GM12878 (cell line): Measurements from ENCODE around the gene ITIH1. TPM values are rescaled to one million over a fixed set of nuclear protein-coding genes. Genes with fewer than 3 reads are reported as not detected.

Experiments used
- ATAC-seq: fragments of 200-7000 bp; cut with Tn5 transposase; 3 replicates; pipeline ENCODE4 v1.9.1; 2020; ENCODE audit warnings: mild to moderate bottlenecking, moderate library complexity
- BruUV-seq: library from RNA; stranded (reverse); fragments of 400-500 nt; replicated peaks from 2 replicates; lab custom pipeline; 2021; lab: Mats Ljungman, UMichigan
- CTCF ChIA-PET: fragments of 300-600 bp; sonication (Branson Sonifier 250); formaldehyde crosslinking; extraction: SDS; loops from one replicate; lab custom pipeline; 2021; ENCODE audit warnings: inconsistent platforms; lab: Yijun Ruan, JAX
- POLR2A ChIA-PET: fragments of 350-600 bp; formaldehyde crosslinking; extraction: SDS; loops from one replicate; lab custom pipeline; 2021; ENCODE audit warnings: inconsistent platforms; lab: Charles Lee
- RAD21 ChIA-PET: fragments of 300-600 bp; sonication (Branson Sonifier 250); formaldehyde crosslinking; loops from one replicate; lab custom pipeline; 2023; ENCODE audit warnings: antibody characterized with exemption; ENCODE audit not compliant: unreplicated experiment; lab: Charles Lee
- SMC1A ChIA-PET: fragments of 300-600 bp; sonication (Branson Sonifier 250); formaldehyde crosslinking; loops from one replicate; lab custom pipeline; 2023; ENCODE audit not compliant: unreplicated experiment, uncharacterized antibody; lab: Charles Lee
- DNase-seq: peaks from one replicate; pipeline ENCODE4 v3.0.0-alpha.2; 2011; ENCODE audit warnings: low read depth, low spot score
- FAIRE-seq: peaks from 3 replicates; lab custom pipeline; 2011; peaks lifted over from hg19 to GRCh38; lab: Jason Lieb, UNC
- H2AFZ ChIP-seq: 2 replicates; pipeline ENCODE4 v1.6.0; 2011; ENCODE audit warnings: low read depth, low read length, control low read depth; ENCODE audit not compliant: control insufficient read depth
- H3K27ac ChIP-seq: 2 replicates; pipeline ENCODE4 v1.5.1; 2011; ENCODE audit warnings: control low read depth; ENCODE audit not compliant: control insufficient read depth, insufficient read depth
- H3K27me3 ChIP-seq, 2 experiments: replicated peaks in 1 of 2; 2 replicates each; pipeline versions ENCODE4 v1.6.0 to v1.6.1; 2011; ENCODE audit warnings: low read length in 1 of 2; ENCODE audit not compliant: control insufficient read depth in 2 of 2, insufficient read depth in 2 of 2
- H3K36me3 ChIP-seq, 2 experiments: 2 replicates each; pipeline ENCODE4 v1.5.1; 2011; ENCODE audit warnings: low read length in 1 of 2; ENCODE audit not compliant: control insufficient read depth in 2 of 2, insufficient read depth in 2 of 2
- H3K4me1 ChIP-seq: 2 replicates; pipeline ENCODE4 v1.6.1; 2011; ENCODE audit warnings: mild to moderate bottlenecking, low read length, moderate library complexity, mixed read lengths; ENCODE audit not compliant: control insufficient read depth, insufficient read depth
- H3K4me2 ChIP-seq: 2 replicates; pipeline ENCODE4 v1.6.0; 2011; ENCODE audit warnings: control low read depth; ENCODE audit not compliant: control insufficient read depth, insufficient read depth
- H3K4me3 ChIP-seq: fragments of 200-600 bp; sonication (generic); 2 replicates; pipeline ENCODE4 v1.5.1; 2016
- H3K79me2 ChIP-seq: 2 replicates; pipeline ENCODE4 v1.6.0; 2011; ENCODE audit warnings: low read length; ENCODE audit not compliant: control insufficient read depth, insufficient read depth
- H3K9ac ChIP-seq: 2 replicates; pipeline ENCODE4 v1.8.0; 2011; ENCODE audit warnings: low read length, control low read depth, mixed read lengths; ENCODE audit not compliant: control insufficient read depth, insufficient read depth
- H3K9me3 ChIP-seq: replicated peaks from 3 replicates; pipeline ENCODE4 v1.5.1; 2011; ENCODE audit warnings: mild to moderate bottlenecking, low read length; ENCODE audit not compliant: control insufficient read depth, insufficient read depth
- H4K20me1 ChIP-seq: 2 replicates; pipeline ENCODE4 v1.6.0; 2011; ENCODE audit not compliant: control insufficient read depth, insufficient read depth
- ATF7 ChIP-seq: fragments of 450-650 bp; IDR thresholded peaks from 2 replicates; pipeline ENCODE4 v1.6.1; 2016; ENCODE audit warnings: low read depth, mild to moderate bottlenecking
- BACH1 ChIP-seq: fragments of 450-650 bp; IDR thresholded peaks from 2 replicates; pipeline ENCODE4 v1.6.1; 2017; ENCODE audit warnings: mild to moderate bottlenecking, borderline replicate concordance
- CBX3 ChIP-seq: fragments of 200-600 bp; sonication (generic); IDR thresholded peaks from 2 replicates; pipeline ENCODE4 v1.6.1; 2016; ENCODE audit warnings: low read depth, borderline replicate concordance
- ESRRA ChIP-seq: IDR thresholded peaks from 2 replicates; pipeline ENCODE4 v1.6.1; 2012; ENCODE audit warnings: mild to moderate bottlenecking, low read length, improper control_type of control experiment
- ETV6 ChIP-seq, 2 experiments: fragments of 450-650 bp in 1 of 2; IDR thresholded peaks in 1 of 2; conservative IDR thresholded peaks in 1 of 2; 2 replicates each; pipeline ENCODE4 v1.6.1; 2014; ENCODE audit warnings: antibody characterized with exemption in 1 of 2, borderline replicate concordance in 1 of 2, low read depth in 1 of 2, mild to moderate bottlenecking in 1 of 2, moderate library complexity in 1 of 2
- HSF1 ChIP-seq: fragments of 150-350 bp; IDR thresholded peaks from 2 replicates; pipeline ENCODE4 v1.6.1; 2014; ENCODE audit warnings: mild to moderate bottlenecking, low read depth, low read length
- MAX ChIP-seq: IDR thresholded peaks from 2 replicates; pipeline ENCODE4 v1.6.1; 2012; ENCODE audit warnings: low read depth, low read length, improper control_type of control experiment
- MYB ChIP-seq: fragments of 150-350 bp; IDR thresholded peaks from 2 replicates; pipeline ENCODE4 v1.6.1; 2014; ENCODE audit warnings: mild to moderate bottlenecking, low read depth, low read length, borderline replicate concordance
- NFYA ChIP-seq: IDR thresholded peaks from 2 replicates; pipeline ENCODE4 v1.6.1; 2011; ENCODE audit warnings: low read depth, mild to moderate bottlenecking, low read length, improper control_type of control experiment, borderline replicate concordance
- POLR2AphosphoS5 ChIP-seq: IDR thresholded peaks from 2 replicates; pipeline ENCODE4 v1.6.1; 2011; ENCODE audit warnings: mild to moderate bottlenecking, low read length, inconsistent platforms
- REST ChIP-seq: IDR thresholded peaks from 2 replicates; pipeline ENCODE4 v1.6.1; 2012; ENCODE audit warnings: mild to moderate bottlenecking, low read depth, low read length
- SKIL ChIP-seq: fragments of 450-650 bp; IDR thresholded peaks from 2 replicates; pipeline ENCODE4 v1.6.1; 2017; ENCODE audit warnings: mild to moderate bottlenecking, low read depth, inconsistent platforms; ENCODE audit not compliant: poor library complexity, severe bottlenecking
- SUPT20H ChIP-seq: IDR thresholded peaks from 2 replicates; pipeline ENCODE4 v1.6.1; 2011; ENCODE audit warnings: low read depth, mild to moderate bottlenecking, low read length, moderate library complexity, borderline replicate concordance; ENCODE audit not compliant: control insufficient read depth
- USF1 ChIP-seq: IDR thresholded peaks from 2 replicates; pipeline ENCODE4 v1.6.1; 2011; ENCODE audit warnings: borderline replicate concordance, low read depth, mild to moderate bottlenecking, moderate library complexity, mixed read lengths, low read length; ENCODE audit not compliant: insufficient read depth; ENCODE audit errors: extremely low read length
- ZNF217 ChIP-seq: fragments of 450-650 bp; IDR thresholded peaks from 2 replicates; pipeline ENCODE4 v1.6.1; 2017; ENCODE audit warnings: antibody characterized with exemption, mild to moderate bottlenecking
- WGBS: methylation state at CpG from one replicate; pipeline ENCODE4 v1.1.6; 2016; ENCODE audit warnings: low lambda C conversion rate; ENCODE audit not compliant: insufficient replicate concordance, insufficient coverage; ENCODE audit errors: missing lambda C conversion rate; 5-methylcytosine and 5-hydroxymethylcytosine counted together
- in situ Hi-C: fragments of 300-500 bp; cut with MboI; formaldehyde crosslinking; loops from 9 replicates; pipeline ENCODE4 v1.14.3; 2018; ENCODE audit warnings: mixed read lengths
- intact Hi-C: fragments of 100-400 bp; cut with micrococcal nuclease; formaldehyde crosslinking; loops from one replicate; pipeline ENCODE4 v1.14.2; 2022; ENCODE audit not compliant: unreplicated experiment
- polyA plus RNA-seq, 11 experiments: library from polyadenylated mRNA; depleted of rRNA in 4 of 11; unstranded in 6 of 11; stranded (reverse) in 5 of 11; fragments of >200 nt; fragmentation: Nextera tagmentation in 4 of 11; fragmentation: Illumina TruSeq in 1 of 11; extraction: Ambion mirVana in 4 of 11; extraction: Trizol in 1 of 11; gene quantifications; 1 replicate in 1 of 11; 2 replicates in 10 of 11; pipeline versions ENCODE4 v1.2.1 to v1.2.3, GENCODE V29; 2011 to 2016; ENCODE audit warnings: inconsistent platforms in 2 of 11, missing spikeins in 2 of 11, low read depth in 1 of 11
- total RNA-seq, 4 experiments: library from RNA; depleted of rRNA in 3 of 4; stranded (reverse); fragments of >200 nt in 3 of 4; fragmentation: Illumina TruSeq in 1 of 4; extraction: Trizol in 1 of 4; gene quantifications; 2 replicates each; pipeline versions ENCODE4 v1.2.1 to v1.2.3, GENCODE V29; 2013 to 2021

Gene ITIH1
- total and polyA plus RNA-seq, 10 of the 15 experiments (the other 5 are each of a cell fraction or from before 2014, with no cell fraction given), result 0.33 to 0.64 (median 0.44) TPM; not detected in 7

GRCh38 chr3:52795298-52795900 lies 18.0 kb downstream of the ITIH1 start:
- Histone ChIP-seq H3K36me3 (no peaks in the 10 kb centered on the region), H3K79me2 (no peaks in the 10 kb centered on the region), H3K9ac (no peak overlapping the region), H3K4me1 (no peaks in the 10 kb centered on the region), H3K9me3 (no peaks in the 10 kb centered on the region), H4K20me1 (no peaks in the 10 kb centered on the region), H3K4me2 (no peak overlapping the region), H3K27ac (no peak overlapping the region), H3K4me3 (no peak overlapping the region), H2AFZ (no peak overlapping the region), H3K27me3 (no peaks in the 10 kb centered on the region; a peak in 1 of 4 replicates)
- intact Hi-C loops, result no loop called here
- BruUV-seq, result no TSS peak
- 68% methylated on average over 9 of the region's 9 CpGs for WGBS
- ATAC-seq (no peak), FAIRE-seq (no peak), DNase-seq (no peak)
- POLR2A ChIA-PET, result no interaction called here
- RAD21 ChIA-PET, result no interaction called here
- SMC1A ChIA-PET, result no interaction called here
- in situ Hi-C loops, result no loop called here
- CTCF ChIA-PET, result no interaction called here
- TF ChIP-seq BACH1, result no peak
- no peak for TF ChIP-seq MYB
- TF ChIP-seq ZNF217, result no peak
- no peak for TF ChIP-seq MAX
- TF ChIP-seq POLR2AphosphoS5, result no peak
- TF ChIP-seq CBX3, result no peak
- TF ChIP-seq ESRRA, result no peak
- TF ChIP-seq ETV6 (conservative IDR thresholded peaks at IDR 0.05 in 1 of 2, IDR thresholded peaks at IDR 0.05 in 1 of 2; ENCODE audit: borderline replicate concordance in 1 of 2, low read depth in 1 of 2), result no peak
- TF ChIP-seq SKIL, result no peak
- TF ChIP-seq NFYA, result no peak
- TF ChIP-seq ATF7, result no peak
- TF ChIP-seq SUPT20H, result no peak
- TF ChIP-seq REST, result no peak
- no peak for TF ChIP-seq HSF1
- no peak for TF ChIP-seq USF1
